Endodermal cell (in vitro differentiated cells): ENCODE results near the gene RAB7B. TPM values are rescaled to one million over a fixed set of nuclear protein-coding genes. Genes with fewer than 3 reads are reported as not detected.

Source experiments
- DNase-seq: peaks from one replicate; pipeline ENCODE4 v3.0.0-alpha.2; 2017
- H3K27ac ChIP-seq: 2 replicates; pipeline ENCODE4 v1.5.1; 2013; ENCODE audit warnings: mild to moderate bottlenecking, low read depth, low read length, moderate library complexity
- H3K27me3 ChIP-seq: 2 replicates; pipeline ENCODE4 v1.6.1; 2013; ENCODE audit warnings: mild to moderate bottlenecking, low read length, moderate library complexity; ENCODE audit not compliant: insufficient read depth, control insufficient read depth, poor library complexity, severe bottlenecking
- H3K36me3 ChIP-seq: 2 replicates; pipeline ENCODE4 v1.7.0; 2013; ENCODE audit warnings: mild to moderate bottlenecking, low read length, moderate library complexity; ENCODE audit not compliant: control insufficient read depth, insufficient read depth
- H3K4me1 ChIP-seq: one replicate; pipeline ENCODE4 v1.7.0; 2013; ENCODE audit warnings: low read length; ENCODE audit not compliant: control insufficient read depth, insufficient read depth
- H3K4me3 ChIP-seq: 2 replicates; pipeline ENCODE4 v1.5.1; 2013; ENCODE audit warnings: mild to moderate bottlenecking, low read length, moderate library complexity
- H3K9ac ChIP-seq: 2 replicates; pipeline ENCODE4 v1.6.1; 2013; ENCODE audit warnings: mild to moderate bottlenecking, low read length, moderate library complexity; ENCODE audit not compliant: poor library complexity, severe bottlenecking; ENCODE audit errors: extremely low read depth
- H3K9me3 ChIP-seq: 2 replicates; pipeline ENCODE4 v1.6.1; 2013; ENCODE audit warnings: mild to moderate bottlenecking, low read length, moderate library complexity; ENCODE audit not compliant: control insufficient read depth
- H3K27ac Mint-ChIP-seq: 2 replicates; pipeline ENCODE4 v1.8.0; 2020; ENCODE audit warnings: mixed read lengths
- H3K27me3 Mint-ChIP-seq: 2 replicates; pipeline ENCODE4 v1.8.0; 2021; ENCODE audit warnings: mild to moderate bottlenecking, mixed read lengths; ENCODE audit not compliant: insufficient read depth
- H3K36me3 Mint-ChIP-seq: 2 replicates; pipeline ENCODE4 v1.8.0; 2020; ENCODE audit warnings: low read depth, mixed read lengths
- H3K4me1 Mint-ChIP-seq: 2 replicates; pipeline ENCODE4 v1.8.0; 2020; ENCODE audit warnings: mixed read lengths
- H3K4me3 Mint-ChIP-seq: 2 replicates; pipeline ENCODE4 v1.8.0; 2020; ENCODE audit warnings: mild to moderate bottlenecking, moderate library complexity, mixed read lengths
- H3K9me3 Mint-ChIP-seq: 2 replicates; pipeline ENCODE4 v1.8.0; 2020; ENCODE audit warnings: mild to moderate bottlenecking, mixed read lengths
- WGBS, 2 experiments: methylation state at CpG; one replicate each; pipeline versions ENCODE4 v1.1.5 to v1.1.7; 2013; ENCODE audit warnings: missing lambda C conversion rate in 2 of 2, mixed read lengths in 1 of 2; ENCODE audit not compliant: insufficient coverage in 1 of 2, insufficient read length in 1 of 2; 5-methylcytosine and 5-hydroxymethylcytosine counted together
- total RNA-seq, 2 donors: library from RNA; stranded (reverse); fragmentation: NEBNext Ultra II Directional in 1 of 2; extraction: Animal tissue kit (Norgen Biotek cat#: 25700) in 1 of 2; gene quantifications; 2 replicates in 1 of 2; 3 replicates in 1 of 2; pipeline ENCODE4 v1.2.1, GENCODE V29; 2021
- TF ChIP-seq, protein P1 (sequence below): fragments of 200-600 bp; sonication (generic); conservative IDR thresholded peaks from 2 replicates; pipeline ENCODE4 v1.5.0; 2021; ENCODE audit warnings: antibody characterized with exemption, mild to moderate bottlenecking

The RAB7B gene
- total RNA-seq, 2 donors from 2014 or later, result not detected

DNA sequence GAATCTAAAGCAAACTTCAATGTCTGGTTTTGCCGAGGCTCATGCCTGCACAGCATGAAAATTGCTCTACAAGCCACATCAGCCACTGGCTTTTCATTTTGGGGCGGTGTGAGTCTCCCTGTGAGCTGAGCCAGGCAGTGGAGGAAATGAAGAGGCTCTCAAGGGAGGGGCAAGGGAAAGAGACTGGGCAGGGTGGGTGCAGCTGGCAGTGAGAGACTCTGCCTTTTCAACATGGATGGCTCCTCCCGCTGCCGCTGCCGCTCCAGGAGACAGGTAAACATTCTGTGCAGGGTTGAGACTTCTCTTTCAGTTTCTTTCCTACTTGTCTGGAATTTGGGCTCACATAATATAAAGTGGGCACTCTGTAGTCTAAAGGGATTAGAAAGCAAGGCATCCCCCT, 31.8 kb upstream of the RAB7B start:
- no peaks in the 10 kb centered on the region for H3K9me3 Mint-ChIP-seq
- H3K4me1 Mint-ChIP-seq, result peaks cover 2% of the 10 kb centered on the region
- 75 to 89% methylated on average over 2 to 5 of the region's 5 CpGs for WGBS, 2 experiments
- TF ChIP-seq, protein P1, sequence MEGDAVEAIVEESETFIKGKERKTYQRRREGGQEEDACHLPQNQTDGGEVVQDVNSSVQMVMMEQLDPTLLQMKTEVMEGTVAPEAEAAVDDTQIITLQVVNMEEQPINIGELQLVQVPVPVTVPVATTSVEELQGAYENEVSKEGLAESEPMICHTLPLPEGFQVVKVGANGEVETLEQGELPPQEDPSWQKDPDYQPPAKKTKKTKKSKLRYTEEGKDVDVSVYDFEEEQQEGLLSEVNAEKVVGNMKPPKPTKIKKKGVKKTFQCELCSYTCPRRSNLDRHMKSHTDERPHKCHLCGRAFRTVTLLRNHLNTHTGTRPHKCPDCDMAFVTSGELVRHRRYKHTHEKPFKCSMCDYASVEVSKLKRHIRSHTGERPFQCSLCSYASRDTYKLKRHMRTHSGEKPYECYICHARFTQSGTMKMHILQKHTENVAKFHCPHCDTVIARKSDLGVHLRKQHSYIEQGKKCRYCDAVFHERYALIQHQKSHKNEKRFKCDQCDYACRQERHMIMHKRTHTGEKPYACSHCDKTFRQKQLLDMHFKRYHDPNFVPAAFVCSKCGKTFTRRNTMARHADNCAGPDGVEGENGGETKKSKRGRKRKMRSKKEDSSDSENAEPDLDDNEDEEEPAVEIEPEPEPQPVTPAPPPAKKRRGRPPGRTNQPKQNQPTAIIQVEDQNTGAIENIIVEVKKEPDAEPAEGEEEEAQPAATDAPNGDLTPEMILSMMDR, result no peak
- no peaks in the 10 kb centered on the region for H3K4me1 ChIP-seq
- no peak overlapping the region for H3K9ac ChIP-seq
- H3K4me3 ChIP-seq, result no peak overlapping the region
- H3K27ac ChIP-seq, result no peak overlapping the region
- H3K36me3 ChIP-seq, result no peaks in the 10 kb centered on the region
- H3K27ac Mint-ChIP-seq, result no peak overlapping the region
- H3K27me3 Mint-ChIP-seq, result peaks cover 13% of the 10 kb centered on the region
- no peak overlapping the region for H3K4me3 Mint-ChIP-seq
- H3K36me3 Mint-ChIP-seq, result no peaks in the 10 kb centered on the region
- H3K9me3 ChIP-seq, result no peaks in the 10 kb centered on the region
- DNase-seq, result no peak
- peaks cover 12% of the 10 kb centered on the region for H3K27me3 ChIP-seq

DNA sequence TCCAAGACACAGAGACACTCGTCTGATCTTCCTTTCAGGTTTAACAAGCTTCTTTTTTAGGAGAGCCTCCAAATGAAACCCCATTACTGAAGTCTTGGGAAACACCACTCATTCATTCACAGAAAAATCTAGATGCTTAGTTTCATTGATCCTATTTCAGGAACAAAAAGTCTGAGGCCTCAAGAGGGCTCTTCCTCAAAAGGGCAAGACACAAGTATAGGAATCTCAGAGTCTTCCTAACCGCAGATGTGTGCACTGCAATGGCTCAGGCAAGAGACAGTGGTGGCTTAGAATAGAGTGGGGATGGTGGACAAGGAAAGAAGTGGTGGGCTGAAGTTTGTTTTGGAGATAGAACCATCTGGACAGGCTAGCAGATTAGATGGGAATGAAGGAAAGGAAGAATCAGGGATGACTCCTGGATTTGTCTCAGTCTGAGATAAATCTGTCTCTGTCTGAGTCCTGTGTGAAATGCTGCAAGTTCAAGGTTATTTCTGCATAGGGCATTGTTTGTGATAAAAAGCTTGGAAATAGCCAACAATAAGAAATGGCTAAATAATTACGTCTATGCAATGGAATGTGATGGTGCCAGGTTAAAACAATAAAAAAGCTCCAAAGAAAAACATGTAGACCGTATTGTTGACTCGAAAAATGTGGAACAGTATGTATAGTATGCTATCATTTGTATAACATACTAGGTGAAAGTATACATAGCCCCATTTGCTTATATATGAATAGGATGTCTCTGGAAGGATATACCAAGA, 29.4 kb upstream of the RAB7B start:
- H3K4me3 ChIP-seq, result no peak overlapping the region
- no peak overlapping the region for H3K27ac ChIP-seq
- Mint-ChIP-seq H3K36me3 (no peaks in the 10 kb centered on the region), H3K4me1 (peaks cover 2% of the 10 kb centered on the region), H3K27me3 (peaks cover 16% of the 10 kb centered on the region), H3K27ac (no peak overlapping the region), H3K9me3 (no peaks in the 10 kb centered on the region), H3K4me3 (no peak overlapping the region)
- H3K4me1 ChIP-seq, result no peaks in the 10 kb centered on the region
- no peaks in the 10 kb centered on the region for H3K36me3 ChIP-seq
- H3K9ac ChIP-seq, result no peak overlapping the region
- peaks cover 17% of the 10 kb centered on the region for H3K27me3 ChIP-seq
- TF ChIP-seq, protein P1, result no peak
- H3K9me3 ChIP-seq, result no peaks in the 10 kb centered on the region
- WGBS, 2 experiments, result 88 to 92% methylated on average over 5 of the region's 5 CpGs
- no peak for DNase-seq

DNA sequence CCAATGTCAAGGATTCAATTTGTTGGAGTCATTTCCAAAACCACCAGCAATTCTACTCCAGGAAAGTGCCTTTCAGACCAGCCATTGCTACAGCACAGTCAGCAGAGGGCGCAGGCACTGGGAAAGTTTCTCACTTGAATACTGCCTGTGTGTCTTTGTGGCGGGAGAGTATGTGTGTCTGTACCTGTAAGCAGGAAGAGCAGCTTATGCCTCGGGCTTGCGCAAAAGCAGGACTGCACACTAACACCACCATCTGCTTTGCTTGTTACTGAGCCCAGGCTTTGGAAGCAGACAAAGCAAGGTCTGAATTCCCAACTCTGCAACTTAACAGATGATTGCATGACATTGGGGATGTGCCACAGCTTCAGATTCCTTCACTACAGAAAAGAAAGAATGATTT, 27.5 kb upstream of the RAB7B start:
- H3K36me3 Mint-ChIP-seq, result no peaks in the 10 kb centered on the region
- Histone ChIP-seq H3K4me1 (no peaks in the 10 kb centered on the region), H3K4me3 (no peak overlapping the region), H3K9me3 (no peaks in the 10 kb centered on the region), H3K9ac (no peak overlapping the region), H3K27me3 (peaks cover 17% of the 10 kb centered on the region), H3K36me3 (no peaks in the 10 kb centered on the region), H3K27ac (no peak overlapping the region)
- H3K4me1 Mint-ChIP-seq, result peaks cover 2% of the 10 kb centered on the region
- peak; percentile 91 for DNase-seq
- no peaks in the 10 kb centered on the region for H3K9me3 Mint-ChIP-seq
- 16% methylated on average over 4 of the region's 4 CpGs; no CpG with 5 or more reads in 1 of the 2 experiments for WGBS, 2 experiments
- no peak overlapping the region for H3K27ac Mint-ChIP-seq
- H3K4me3 Mint-ChIP-seq, result no peak overlapping the region
- peaks cover 16% of the 10 kb centered on the region for H3K27me3 Mint-ChIP-seq
- TF ChIP-seq, protein P1, result peak; percentile 95
